Activated CD4-positive, CD25-positive, alpha-beta regulatory T cell treated with anti-CD3 and anti-CD28 coated beads, Interleukin-2, amount 50 U/mL, for 72 hours (primary cell): ENCODE results near the gene PRDM16.

Source experiments
- DNase-seq: peaks from one replicate; pipeline ENCODE4 v3.0.0; 2021

PRDM16 gene

DNA sequence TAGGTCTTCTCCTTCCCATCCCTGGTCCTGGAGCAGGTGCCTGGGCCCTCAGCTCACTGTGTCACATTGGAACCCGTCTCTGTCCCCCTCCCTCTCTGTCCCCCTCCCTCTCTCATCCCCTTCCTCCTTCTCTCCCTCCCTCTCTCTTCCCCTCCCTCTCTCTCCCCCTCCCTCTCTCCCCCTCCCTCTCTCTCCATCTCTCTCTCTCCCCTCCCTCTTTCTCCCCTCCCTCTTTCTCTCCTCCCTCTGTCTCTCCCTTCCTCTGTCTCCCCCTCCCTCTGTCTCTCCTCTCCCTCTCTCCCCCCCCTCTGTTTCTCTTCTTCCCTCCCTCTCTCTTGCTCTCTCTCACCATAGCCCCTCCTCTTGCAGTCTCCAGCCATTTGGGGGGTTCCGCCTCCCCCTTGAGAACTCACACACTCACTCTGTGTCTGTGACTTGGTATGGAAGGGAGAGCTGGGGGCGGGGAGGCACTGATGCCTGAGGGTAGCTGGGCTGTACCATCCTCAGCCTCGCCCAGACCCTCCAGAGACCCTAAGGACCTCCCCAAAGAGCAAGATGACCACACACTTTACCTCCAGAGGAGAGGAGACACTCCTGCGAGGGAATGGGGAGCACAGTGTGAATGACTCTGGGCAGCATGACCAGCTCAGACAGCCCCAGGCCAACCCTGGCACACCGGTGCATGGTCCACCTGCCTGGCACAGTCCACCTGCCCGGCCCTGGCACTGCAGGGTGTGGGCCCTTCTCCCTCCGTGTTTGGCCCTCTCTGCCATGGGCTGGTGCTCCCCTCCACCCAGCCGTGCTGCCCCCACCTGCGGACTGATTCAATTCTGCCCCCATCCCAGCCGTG lies 282.7 kb downstream of the PRDM16 start:
- no peak for DNase-seq

DNA sequence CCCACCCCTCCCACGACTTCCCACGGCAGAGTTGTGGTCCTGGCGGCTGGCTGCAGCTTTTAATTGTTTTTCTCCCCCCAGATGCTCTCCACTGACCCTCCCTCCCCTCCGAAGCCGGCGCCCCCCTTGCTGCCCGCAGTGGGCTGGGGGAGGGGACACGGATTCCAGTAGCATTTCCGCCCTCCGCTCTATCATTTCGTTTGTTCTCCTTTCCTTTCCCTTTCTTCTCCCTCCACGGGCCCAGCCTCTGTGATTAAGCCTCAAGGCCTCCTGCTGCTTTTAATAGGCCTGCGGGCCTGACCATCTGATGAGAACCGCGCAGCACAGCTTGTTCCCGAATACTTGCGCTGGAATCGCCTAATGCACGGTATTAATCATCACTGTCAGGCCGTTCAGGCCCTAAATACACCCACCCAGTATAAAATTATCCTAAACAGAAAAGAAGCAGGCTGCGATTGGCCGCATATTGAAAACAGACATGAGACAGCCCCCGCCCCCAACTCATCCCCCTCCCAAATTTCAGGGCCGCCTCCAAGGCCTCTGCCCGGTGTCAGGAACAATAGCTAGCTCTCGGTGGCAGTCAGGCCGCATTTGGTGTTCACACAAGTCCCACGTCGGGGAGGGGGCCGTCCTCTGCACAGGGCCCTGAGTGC lies 283.4 kb downstream of the PRDM16 start:
- no peak for DNase-seq

DNA sequence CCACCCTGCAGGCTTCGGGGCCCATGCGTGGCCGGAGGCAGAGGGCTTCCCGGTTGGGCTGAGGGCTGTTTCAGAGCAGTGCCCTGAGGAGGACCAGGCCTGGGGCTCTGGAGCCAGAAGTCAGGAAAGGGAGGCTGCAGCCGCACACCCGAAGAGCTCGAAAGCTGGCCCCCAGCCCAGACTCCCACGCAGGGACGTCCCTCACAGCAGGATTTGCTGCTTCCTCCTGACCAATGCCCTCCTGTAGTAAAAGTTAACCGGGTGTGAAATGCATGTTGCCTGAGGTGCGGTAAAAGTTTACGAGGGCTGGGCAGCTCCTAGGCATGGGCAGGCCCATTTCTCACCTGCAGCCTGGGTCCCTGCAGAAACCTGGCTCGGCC lies 283.9 kb downstream of the PRDM16 start:
- no peak for DNase-seq

DNA sequence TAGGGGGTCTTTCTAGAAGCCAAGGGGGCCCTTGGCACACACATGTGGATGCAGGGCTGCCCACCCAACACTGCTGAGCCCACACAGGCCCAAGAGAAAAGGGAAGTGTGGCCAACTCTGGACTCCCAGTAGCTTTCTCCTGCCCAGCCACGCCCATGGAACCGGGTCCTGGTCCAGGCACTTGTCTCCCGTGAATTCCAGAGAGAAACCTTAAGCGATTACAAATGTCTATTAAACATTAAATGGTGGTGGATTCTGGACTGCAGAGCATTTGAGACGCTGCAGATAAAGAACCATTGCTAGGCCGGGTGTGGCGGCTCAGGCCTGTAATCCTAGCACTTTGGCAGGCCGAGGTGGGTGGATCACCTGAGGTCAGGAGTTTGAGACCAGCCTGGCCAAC lies 284.9 kb downstream of the PRDM16 start:
- DNase-seq = no peak

DNA sequence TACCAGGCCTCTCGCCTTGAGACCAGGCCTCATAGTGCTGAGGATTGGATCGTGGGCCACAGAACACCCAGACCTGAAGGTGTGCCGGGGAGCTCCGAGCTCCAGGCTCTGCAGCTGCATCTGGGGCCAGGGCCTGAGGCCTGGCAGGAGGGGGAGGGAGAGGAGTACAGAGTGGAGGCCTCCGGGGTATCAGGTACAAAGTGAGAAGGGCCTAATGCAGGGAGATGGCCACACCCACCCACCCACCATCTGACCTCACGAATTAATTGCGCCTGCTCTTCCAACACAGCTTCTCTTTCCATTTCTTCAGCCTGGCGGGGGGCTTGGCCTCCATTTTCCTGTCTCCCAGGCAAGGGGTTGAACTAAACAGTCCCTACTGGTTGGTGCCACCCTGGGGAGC lies 286.1 kb downstream of the PRDM16 start:
- DNase-seq = no peak

DNA sequence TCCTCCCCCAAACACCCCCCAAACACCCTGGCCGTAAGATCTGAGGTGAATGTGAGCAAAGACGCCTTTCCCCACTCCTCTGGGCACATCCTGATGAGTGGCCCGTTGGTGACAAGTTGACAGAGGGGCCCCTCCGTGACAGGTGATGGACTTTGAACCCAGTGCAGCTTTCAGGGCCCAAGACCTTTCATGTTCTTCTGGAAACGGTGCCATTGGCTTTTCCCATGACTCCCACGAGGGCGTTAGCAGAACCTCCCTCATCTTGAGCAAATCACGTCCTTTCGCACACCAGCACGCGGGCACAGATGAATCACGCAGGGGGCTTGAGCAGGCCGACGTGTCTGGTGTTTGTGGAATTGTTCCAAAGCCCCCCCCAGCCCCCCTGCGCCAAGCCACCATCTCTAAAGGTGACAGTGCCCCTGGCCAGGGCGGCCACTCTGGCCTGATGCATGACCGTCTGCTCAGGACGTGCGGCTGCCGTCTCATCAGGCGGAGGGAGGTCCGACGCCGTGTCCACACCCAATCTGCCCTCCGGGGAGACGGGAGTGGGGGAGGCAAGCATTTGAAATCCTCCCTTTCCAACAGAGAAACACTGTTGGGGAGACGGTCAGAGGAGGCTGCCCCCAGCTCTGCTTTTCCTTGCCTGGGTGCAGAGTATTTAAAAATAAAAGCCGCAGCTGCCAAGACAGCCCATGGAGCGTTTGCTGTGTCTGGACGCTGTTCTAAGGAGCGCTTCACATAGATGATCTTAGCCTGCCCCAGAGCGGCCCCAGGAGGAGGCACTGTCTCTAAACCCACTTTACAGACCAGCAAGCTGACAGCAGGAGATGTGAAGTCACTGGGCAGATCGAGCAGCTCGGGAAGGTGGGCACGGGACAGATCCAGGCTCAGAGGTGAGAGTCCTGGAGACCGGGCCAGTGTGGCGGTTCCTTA lies 287.2 kb downstream of the PRDM16 start:
- DNase-seq = no peak

DNA sequence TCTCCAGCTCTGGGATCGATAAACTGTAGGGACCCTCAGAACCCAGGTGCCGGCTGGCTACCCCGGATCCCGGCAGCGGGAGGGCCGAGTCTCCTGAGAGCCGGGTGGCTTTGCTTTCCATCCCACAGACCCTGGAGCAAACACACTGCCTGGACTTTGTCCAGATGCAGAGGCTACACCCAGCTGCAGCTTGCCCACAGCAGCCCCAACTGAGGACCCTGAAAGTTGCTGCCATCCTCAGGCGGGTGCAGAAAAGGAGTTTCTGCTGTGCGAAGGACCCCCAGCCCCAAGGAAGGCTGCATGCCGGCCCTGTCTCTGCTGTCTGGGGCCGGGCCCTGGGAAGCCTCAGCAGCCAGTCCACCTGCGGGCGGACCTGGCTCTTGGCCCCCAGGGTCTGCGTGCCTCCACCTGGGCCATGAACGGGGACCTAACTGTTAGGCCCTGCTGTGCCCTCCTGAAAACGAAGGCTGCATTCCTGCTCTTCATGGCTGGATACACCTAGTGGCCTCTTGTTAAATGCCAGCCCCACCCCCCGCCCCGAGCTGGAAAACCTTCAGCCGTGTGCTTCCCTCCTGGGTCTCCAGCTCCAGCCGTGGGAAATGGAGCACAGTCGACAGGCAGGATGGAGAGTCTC lies 287.9 kb downstream of the PRDM16 start:
- no peak for DNase-seq

DNA sequence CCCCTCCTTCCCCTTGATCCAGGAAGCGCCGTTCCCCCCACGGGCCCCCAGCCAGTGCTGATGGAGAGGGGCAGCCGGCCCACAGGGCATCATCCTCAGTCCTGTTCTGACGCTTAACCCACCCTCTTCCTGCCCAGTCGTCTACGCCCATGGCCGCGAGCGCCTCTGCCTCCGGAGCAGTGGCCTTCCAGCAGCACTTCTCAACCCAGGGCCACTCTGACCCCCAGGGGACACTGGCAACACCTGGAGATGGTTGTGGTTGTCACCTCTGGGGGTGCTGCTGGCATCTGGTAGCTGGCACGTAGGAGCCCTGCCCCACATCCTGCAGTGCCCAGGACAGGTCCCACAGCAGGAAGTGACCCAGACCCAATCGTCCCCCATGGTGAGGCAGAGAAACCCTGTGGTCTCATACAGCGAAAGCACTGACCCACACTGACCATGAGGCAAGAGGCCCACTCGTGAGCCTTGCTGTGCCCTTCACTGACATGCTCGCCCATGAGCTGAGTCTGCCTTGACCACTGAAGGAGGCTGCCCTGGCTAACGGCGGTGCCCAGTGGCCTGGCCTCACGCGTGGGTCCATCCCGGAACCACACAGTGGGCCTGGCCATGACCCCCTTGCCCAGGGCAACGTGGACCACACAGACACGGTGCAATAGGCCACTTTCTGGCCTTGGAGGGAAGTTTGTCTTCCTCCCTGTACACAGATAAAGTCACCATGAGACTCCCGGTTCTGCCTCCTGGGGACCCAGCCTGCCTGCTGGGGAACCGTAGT lies 288.7 kb downstream of the PRDM16 start:
- DNase-seq = no peak

DNA sequence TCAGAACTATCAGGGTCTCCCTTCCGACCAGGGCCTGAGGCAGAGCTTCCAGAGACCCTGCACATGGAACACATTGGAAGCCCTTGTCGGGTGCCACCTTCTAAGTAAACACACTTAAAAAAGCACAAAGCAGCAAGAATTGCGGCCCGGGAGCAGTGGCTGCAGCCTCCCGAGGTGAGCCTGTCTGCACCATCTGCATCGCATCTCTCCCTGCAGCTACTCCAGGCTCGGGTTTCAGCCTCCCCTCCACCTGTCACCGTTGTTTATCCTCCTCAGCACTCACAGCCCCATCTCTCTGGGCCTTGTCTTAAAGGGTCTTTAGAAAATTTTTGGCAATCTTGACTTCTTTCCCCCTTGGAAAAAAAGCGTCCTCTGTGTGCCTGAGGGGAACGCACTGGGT lies 290.3 kb downstream of the PRDM16 start:
- DNase-seq = no peak

DNA sequence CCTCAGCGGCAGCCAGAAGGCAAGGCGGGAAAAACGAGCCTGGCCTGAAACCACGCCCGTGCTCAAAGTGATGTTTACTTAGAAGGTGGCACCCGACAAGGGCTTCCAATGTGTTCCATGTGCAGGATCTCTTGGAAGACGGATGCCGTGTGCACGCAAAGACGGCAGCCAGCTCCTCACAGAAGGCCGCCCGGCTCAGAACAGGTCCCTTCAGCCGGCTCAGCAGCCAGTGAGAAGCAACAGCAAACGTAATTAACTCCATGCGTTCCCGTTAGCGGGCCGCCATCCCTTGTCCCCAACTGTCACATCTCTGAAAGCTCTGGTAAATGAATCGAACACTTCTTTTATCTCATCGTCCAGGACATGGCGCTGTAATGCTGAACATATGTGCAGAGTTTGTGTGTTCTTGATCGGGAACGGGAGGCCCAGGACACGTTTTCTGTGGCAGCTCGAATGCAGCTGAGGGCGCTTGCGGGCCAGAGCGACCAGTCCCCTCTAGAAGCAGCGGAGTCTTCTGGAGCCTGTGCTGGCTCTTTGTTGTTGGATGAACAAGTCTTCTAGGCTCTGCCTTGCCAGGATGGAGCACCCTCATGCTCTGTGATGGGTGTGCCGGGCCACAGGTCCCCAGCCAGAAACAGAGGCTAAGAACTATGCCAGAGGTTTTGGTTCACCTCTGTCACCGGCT lies 290.9 kb downstream of the PRDM16 start:
- no peak for DNase-seq

DNA sequence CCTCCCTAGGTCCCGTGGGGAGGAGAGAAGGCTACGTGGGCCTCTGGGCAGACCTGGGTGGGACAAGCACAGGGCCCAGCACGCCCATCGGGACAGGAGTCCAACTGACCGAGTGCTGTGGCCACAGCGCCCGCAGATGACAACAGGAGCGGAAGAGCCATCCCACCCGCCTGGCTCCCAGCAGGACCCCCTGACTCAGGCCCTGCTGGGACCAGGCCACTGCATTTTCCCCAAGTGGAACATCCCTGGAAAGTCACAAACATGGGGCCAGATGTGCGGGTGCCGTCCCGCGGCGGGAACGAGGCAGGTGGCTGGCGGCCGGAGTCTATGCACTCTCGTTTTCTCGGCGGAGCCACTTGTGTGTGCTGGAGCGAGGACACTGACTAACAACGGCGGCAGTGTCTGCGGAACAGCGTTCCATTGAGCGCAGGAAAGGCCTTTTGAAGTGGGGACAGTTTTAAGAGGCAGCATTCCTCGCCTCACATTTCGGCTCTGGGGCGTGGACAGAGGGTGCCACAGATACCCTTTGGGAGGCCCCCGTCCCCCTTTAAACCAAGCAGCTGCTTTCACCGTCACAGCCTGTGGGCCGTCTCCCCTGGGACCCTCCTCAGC lies 291.7 kb downstream of the PRDM16 start:
- DNase-seq = no peak

DNA sequence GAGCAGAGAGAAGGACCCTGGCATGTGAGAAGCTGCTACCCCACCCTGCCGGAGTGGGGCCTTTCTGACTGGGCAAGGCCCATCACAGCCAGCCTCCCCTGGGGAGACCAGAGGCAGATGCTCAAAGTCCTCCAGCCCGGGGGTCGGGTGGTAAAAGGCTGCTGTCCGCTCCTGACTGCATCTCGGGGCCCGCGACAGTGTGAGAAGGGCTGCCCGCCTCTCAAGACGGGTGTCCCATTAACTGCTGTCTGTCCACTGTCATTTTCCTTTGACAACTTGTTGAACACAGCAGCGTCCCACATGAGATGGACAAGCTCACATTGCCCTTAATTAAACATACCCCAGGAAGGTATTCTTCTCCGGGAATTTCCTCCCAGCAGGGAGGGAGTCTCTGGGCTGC lies 294.0 kb downstream of the PRDM16 start:
- no peak for DNase-seq

DNA sequence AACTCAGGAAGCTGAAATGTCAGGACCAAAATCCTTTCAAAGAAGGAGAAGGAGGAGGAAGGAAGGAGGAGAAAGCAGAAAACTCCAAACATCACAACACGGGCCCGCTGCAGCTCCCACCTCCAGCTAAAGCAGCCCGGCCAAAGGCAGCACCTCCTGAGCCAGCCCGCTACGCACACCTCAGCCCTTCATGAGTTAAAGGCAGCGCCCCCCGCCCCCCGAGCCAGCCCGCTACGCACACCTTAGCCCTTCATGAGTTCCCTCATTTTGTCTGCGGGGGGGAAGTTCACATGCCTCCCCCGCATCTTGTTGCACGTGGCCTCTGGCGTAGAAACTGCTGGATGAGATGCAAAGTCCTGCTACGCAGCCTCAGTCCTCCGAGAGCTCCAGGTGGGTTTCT lies 294.8 kb downstream of the PRDM16 start:
- no peak for DNase-seq

DNA sequence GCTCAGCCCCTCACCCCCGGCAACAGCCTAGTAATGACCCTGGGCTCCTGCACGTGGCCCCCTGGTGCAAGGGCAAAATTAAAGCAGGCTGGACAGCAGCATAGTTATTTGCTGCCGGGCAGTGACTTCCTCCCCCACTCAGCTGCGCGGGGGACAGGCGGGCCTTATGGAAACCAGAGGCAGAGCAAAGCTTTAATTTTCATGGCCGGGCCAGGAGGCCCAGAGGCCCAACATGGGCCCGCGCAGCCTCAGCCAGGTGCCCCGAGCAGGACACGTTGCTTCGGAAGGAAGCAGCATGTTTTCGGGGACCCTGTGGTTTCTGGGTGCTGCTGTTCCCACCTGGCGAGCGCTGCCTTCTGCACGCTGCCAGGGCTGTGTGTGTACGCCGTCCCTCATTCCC lies 295.5 kb downstream of the PRDM16 start:
- no peak for DNase-seq

DNA sequence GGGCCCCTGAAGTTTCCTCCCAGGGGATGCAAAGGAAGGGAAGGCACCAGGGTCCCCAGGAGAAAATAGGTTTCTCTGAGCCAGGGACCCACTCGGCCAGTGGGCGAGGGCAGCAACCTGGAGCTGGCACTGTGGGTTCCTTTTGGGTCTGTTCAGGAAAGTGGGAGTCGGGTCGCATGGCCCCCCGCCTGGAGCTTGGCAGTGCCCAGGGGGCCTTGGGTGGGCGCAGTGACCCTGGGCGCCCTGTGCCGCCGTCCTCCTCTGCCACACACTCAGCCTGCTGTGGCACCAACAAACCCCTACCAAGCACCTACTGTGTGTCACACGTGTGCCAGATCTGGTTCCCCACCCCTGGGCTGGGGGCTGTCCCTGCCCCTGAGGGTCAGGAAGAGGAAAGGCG lies 296.0 kb downstream of the PRDM16 start:
- DNase-seq = no peak

DNA sequence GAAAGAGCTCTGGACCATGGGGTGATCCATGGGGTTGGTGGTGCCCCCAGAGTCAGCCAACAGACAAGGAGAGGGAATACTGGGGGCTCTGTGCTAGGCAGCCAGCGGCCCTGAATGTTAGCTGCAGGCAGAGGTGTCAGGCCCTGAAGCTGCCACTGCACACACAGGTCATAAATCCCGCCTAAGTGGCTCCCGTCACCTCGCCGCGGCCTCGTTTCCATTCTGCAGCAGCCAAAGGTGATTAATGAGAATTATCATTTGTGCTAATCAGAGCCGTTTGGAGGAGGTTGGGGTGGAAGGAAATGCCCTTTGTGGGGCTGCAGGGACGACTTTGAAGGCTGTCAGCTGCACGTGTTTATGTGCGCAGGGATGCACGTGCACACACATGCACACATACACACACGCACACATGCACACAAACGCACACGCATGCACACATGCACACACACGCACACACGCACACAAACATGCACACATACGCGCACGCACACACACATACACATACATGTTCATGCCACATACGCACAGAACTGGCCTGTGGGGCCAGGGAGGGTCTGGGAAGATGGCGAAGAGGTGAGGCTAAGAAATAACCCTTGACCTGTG lies 296.6 kb downstream of the PRDM16 start:
- no peak for DNase-seq

DNA sequence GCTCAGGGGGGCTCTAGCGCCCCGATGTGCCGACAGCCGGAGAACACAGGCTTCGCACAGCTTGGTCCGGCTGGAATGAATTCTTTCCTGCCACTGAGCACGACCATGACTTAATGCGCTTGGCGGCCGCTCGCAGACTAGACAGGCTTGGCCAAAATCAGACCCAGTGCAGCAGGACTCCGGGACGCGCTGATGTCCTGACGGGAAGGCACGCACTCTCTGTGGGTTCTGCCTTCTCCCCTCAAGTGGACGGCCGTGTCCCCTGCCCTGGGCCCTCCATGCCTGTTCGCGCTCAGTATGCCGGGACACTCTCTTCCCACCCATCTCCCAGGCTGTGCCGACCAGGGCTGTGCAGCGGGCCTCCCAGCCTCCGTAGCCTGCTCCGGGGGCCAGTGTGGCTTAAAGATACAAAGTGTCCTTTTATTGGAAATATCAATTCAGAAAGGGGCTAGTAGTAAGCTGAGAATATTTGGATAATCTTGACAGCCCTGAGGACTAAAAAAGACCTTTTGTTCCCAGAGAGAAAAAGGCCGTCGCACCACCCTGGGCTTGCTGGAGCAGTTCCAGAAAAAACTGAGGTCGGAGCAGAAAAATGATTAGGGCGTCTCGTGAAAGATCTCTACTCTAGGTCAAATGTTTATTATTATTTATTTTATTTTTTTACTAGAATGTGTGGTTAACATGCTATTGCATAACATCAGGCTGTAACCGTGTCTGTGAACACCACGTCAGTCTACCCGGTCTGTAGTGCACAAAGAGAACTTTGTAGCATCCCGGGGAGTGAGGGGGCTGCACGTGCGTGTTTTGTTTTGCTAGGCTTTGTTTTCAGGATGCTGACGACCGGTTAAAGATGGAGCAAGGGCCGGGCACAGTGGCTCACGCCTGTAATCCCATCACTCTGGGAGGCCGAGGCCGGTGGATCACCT lies 297.4 kb downstream of the PRDM16 start:
- DNase-seq = no peak

DNA sequence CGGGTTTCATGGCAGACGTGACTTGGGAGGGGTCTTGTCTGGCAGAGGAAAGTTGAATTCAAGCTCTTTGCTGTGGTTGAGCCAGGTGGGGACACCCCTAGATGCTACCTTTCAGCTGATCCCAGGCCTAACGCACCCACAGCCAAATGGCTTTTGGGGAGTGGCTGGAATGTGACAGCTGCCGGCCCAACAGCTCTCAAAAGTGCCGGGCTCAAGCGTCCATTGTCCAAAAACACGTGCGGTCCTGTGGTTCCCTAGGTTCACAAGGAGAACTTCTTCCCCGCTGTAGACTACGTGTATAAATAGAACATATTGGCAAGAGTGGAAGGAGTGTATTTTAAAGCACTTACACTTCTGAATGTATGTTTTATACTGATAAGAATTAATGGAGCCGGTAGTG lies 298.4 kb downstream of the PRDM16 start:
- DNase-seq = no peak

DNA sequence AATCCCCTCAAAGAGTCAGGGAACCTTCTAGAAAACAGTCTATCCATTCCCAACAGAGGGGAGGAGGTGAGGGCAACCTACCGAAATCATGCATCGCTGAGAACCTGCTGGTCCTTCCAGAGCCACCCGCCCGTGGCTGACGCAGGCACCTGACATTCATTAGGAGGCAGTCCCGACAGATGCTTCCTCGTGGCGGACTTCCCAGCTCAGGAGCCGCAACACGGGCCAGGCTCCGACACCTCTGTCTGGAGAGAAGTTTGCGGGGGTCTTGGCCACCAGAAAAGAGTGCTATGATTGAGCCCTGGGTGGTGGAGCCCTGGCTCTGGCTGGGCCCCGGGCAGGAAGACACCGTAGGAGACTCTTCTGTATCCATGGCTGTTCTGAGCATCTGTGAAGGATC lies 299.1 kb downstream of the PRDM16 start:
- DNase-seq = no peak
